ENCODE measurements around the gene ARSK. TPM values are rescaled to one million over a fixed set of nuclear protein-coding genes. Genes with fewer than 3 reads are reported as not detected.

The ARSK gene
- total RNA-seq, 1 experiment from 2014 or later, result 6.0 TPM

- Histone ChIP-seq H3K4me3 (ENCODE audit: low read depth, low read length, poor library complexity, severe bottlenecking) (no peak overlapping the region), H3K27me3 (replicated peaks; ENCODE audit: insufficient read depth, low read depth, low read length, poor library complexity) (no peaks in the 10 kb centered on the region), H3K4me1 (ENCODE audit: insufficient read depth, low read length, poor library complexity, severe bottlenecking) (no peaks in the 10 kb centered on the region), H3K9me3 (ENCODE audit: low read depth, low read length, poor library complexity, severe bottlenecking) (no peaks in the 10 kb centered on the region), H3K27ac (ENCODE audit: low read depth, low read length, poor library complexity, severe bottlenecking) (no peak overlapping the region), H3K36me3 (ENCODE audit: insufficient read depth, low read length, poor library complexity, severe bottlenecking) (peaks cover 43% of the 10 kb centered on the region)
- TF ChIP-seq EZH2 (IDR thresholded peaks at IDR 0.05; ENCODE audit: borderline replicate concordance, low read depth, low read length, poor library complexity, severe bottlenecking) (no peak), CTCF (conservative IDR thresholded peaks at IDR 0.05; ENCODE audit: low read depth, low read length) (no peak)
- no TSS peak for BruUV-seq (replicated peaks)
- intact Hi-C loops (cut with micrococcal nuclease; ENCODE audit: unreplicated experiment), result no loop called here
- DNase-seq (ENCODE audit: low spot score), result no peak
- CTCF ChIA-PET, result no interaction called here
- POLR2A ChIA-PET (ENCODE audit: low non-redundant PET), result no interaction called here
Measured at GRCh38 chr5:95533106-95533505, 21.8 kb upstream of the ARSK start.

- ChIA-PET POLR2A (ENCODE audit: low non-redundant PET) (no interaction called here), CTCF (no interaction called here)
- Histone ChIP-seq H3K36me3 (ENCODE audit: insufficient read depth, low read length, poor library complexity, severe bottlenecking) (peaks cover 37% of the 10 kb centered on the region), H3K4me3 (ENCODE audit: low read depth, low read length, poor library complexity, severe bottlenecking) (no peak overlapping the region), H3K9me3 (ENCODE audit: low read depth, low read length, poor library complexity, severe bottlenecking) (no peaks in the 10 kb centered on the region), H3K27ac (ENCODE audit: low read depth, low read length, poor library complexity, severe bottlenecking) (no peak overlapping the region), H3K27me3 (replicated peaks; ENCODE audit: insufficient read depth, low read depth, low read length, poor library complexity) (no peaks in the 10 kb centered on the region), H3K4me1 (ENCODE audit: insufficient read depth, low read length, poor library complexity, severe bottlenecking) (no peaks in the 10 kb centered on the region)
- intact Hi-C loops (cut with micrococcal nuclease; ENCODE audit: unreplicated experiment), result no loop called here
- BruUV-seq (replicated peaks), result no TSS peak
- TF ChIP-seq CTCF (conservative IDR thresholded peaks at IDR 0.05; ENCODE audit: low read depth, low read length) (no peak), EZH2 (IDR thresholded peaks at IDR 0.05; ENCODE audit: borderline replicate concordance, low read depth, low read length, poor library complexity, severe bottlenecking) (no peak)
- DNase-seq (ENCODE audit: low spot score), result no peak
Measured at GRCh38 chr5:95533761-95534160, 21.1 kb upstream of the ARSK start.

GRCh38 chr5:95537501-95537900 is 17.4 kb upstream of the ARSK start:
- no peak for DNase-seq (ENCODE audit: low spot score)
- H3K9me3 ChIP-seq (ENCODE audit: low read depth, low read length, poor library complexity, severe bottlenecking), result no peaks in the 10 kb centered on the region
- CTCF ChIA-PET, result no interaction called here
- no peak overlapping the region for H3K4me3 ChIP-seq (ENCODE audit: low read depth, low read length, poor library complexity, severe bottlenecking)
- H3K27ac ChIP-seq (ENCODE audit: low read depth, low read length, poor library complexity, severe bottlenecking), result no peak overlapping the region
- no peaks in the 10 kb centered on the region for H3K4me1 ChIP-seq (ENCODE audit: insufficient read depth, low read length, poor library complexity, severe bottlenecking)
- peaks cover 46% of the 10 kb centered on the region for H3K36me3 ChIP-seq (ENCODE audit: insufficient read depth, low read length, poor library complexity, severe bottlenecking)
- H3K27me3 ChIP-seq (replicated peaks; ENCODE audit: insufficient read depth, low read depth, low read length, poor library complexity), result no peaks in the 10 kb centered on the region
- no TSS peak for BruUV-seq (replicated peaks)
- intact Hi-C loops (cut with micrococcal nuclease; ENCODE audit: unreplicated experiment), result no loop called here
- POLR2A ChIA-PET (ENCODE audit: low non-redundant PET), result no interaction called here
- TF ChIP-seq CTCF (conservative IDR thresholded peaks at IDR 0.05; ENCODE audit: low read depth, low read length) (no peak), EZH2 (IDR thresholded peaks at IDR 0.05; ENCODE audit: borderline replicate concordance, low read depth, low read length, poor library complexity, severe bottlenecking) (no peak)
